ENCODE data around the gene SNX27. TPM values are rescaled to one million over a fixed set of nuclear protein-coding genes. Genes with fewer than 3 reads are reported as not detected.
"Not testable (repeated sequence)": the region's sequence is repeated elsewhere in the genome, so short reads cannot be mapped to it uniquely, and the experiment has no call there.

Gene SNX27
- total RNA-seq, 1 donor from 2014 or later, result 21.0 TPM

DNA sequence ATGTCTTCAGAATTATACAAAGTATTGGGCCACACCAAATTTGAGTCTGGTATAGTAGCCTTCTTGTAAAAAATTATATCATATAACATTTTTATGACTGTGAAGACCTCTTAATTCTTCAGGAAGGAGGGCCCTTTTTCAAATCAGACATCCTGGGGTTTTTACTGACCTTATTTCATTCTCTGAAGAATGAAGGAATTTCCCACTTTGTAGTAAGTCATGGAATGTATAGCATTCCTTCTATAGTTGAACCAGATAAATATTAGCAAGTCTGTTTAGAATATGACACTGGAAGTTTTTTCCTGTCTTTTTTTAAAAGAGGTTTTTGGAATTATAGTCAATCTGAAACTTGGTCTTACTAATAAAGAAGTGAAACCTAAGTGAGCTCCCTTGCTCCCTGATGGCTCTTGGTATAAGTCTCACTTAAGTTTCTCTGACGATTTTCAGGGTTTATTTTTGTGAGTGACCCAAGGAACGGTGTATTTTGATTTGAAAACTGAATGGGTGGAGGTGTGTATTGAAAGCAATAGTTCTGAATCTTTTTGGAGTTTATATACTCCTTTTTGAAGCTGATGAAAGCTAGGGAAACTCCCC lies 23.7 kb downstream of the SNX27 start:
- no peak for DNase-seq (ENCODE audit: extremely low read depth, low read depth, low spot score)

DNA sequence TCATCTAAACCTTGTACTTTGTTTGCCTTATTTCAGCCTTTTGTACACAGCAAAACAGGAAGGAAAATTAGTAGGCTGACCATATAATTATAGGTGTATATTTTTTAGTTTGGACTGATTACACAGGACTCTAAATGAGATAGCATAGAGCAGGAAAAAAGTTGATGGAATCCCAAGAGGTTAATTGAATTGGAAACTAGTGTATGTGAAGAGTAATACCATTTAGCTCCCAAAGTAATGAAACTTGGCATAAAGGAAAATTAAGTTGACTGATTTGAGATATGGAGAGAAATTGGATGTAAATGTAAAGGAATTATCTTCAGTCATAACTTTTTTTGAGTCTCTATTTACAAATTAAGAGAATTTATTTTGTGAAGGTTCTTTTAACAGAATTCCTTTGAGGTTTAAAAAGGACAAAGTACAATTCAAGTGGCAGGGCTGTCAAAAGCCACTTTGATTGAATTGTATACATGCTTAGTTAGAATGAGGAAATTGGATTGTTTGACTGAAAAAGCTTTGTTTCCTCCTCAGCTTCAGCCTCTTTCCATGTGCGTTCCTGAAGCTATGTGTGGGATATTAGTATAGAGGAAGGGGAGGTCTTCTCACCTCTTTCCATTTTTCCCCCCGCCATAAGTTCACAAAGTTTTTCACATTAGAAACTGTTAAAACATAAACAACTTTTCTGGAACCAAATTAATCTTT lies 26.4 kb downstream of the SNX27 start:
- DNase-seq (ENCODE audit: extremely low read depth, low read depth, low spot score), result no peak

DNA sequence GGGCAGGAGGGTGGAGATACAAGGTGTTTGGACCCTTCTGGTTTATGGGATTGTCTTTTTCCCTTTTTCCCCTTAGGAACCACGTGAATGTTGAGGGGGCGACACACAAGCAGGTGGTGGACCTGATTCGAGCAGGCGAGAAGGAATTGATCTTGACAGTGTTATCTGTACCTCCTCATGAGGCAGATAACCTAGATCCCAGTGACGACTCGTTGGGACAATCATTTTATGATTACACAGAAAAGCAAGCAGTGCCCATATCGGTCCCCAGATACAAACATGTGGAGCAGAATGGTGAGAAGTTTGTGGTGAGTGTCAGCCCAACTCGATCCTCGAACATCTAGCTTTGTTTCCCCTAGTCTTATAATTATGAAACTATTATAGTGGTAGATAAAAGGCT lies 27.0 kb downstream of the SNX27 start:
- DNase-seq (ENCODE audit: extremely low read depth, low read depth, low spot score), result no peak

DNA sequence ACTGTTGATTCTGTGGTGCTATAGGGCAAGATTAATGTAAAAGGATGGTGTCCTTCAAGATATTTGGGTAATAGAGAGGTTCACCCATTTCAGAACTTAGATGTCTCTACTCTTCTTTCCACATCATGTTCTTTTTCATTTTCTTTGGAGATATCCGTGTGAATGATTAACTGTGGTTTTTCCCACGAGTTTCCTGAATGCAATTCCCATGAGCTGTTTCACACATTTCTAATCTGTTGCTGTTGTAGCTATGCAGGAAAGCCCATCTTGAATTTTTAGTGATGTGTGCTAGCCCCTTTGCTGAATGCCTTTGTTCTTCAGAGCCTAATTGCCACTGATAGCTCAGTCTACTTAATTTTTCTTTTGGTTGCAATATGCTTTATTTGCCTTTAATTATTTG lies 27.6 kb downstream of the SNX27 start:
- no peak for DNase-seq (ENCODE audit: extremely low read depth, low read depth, low spot score)

DNA sequence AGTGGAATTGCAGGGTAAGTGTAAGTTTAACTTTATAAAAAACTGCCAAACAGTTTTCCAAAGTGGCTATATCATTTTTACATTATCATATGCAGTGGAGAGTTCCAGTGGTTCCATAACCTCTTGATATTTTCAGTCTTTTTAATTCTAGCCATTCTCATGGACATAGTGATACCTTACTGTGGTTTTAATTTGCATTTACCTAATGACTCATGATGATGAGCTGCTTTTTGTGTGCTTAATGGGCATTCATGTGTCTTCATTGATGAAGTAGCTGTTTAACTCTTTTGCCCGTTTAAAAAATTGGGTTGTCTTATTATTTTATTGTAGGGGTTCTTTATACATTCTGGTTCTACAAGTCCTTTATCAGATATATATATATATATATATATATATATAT lies 29.4 kb downstream of the SNX27 start:
- DNase-seq (ENCODE audit: extremely low read depth, low read depth, low spot score), result no peak

DNA sequence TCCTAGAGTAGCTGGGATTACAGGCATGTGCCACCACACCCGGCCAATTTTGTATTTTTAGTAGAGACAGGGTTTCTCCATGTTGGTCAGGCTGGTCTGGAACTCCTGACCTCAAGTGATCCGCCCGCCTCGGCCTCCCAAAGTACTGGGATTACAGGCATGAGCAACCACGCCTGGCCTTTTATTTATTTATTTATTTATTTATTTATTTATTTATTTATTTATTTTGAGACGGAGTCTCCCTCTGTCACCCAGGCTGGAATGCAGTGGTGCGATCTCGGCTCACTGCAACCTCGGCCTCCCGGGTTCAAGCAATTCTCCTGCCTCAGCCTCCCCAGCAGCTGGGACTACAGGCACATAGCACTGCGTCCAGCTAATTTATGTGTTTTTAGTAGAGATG lies 31.2 kb downstream of the SNX27 start:
- DNase-seq (ENCODE audit: extremely low read depth, low read depth, low spot score), result not testable (repeated sequence)

DNA sequence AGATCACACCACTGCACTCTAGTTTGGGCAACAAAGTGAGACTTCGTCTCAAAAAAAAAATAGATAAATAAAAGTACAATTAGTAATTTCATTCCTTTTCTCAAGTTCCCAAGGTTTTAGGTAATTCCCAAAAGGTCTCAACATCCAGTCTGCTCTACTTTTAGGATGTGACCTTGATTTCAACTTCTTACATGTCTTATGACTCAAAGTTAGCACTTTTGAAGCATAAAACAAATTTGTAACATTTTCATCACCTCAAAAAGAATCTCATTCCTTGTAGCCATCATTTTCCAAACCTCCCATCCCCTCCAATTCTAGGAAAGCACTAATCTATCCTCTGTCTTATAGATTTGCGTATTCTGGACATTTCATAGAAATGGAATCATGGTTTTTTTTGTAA lies 32.2 kb downstream of the SNX27 start:
- DNase-seq (ENCODE audit: extremely low read depth, low read depth, low spot score), result no peak

DNA sequence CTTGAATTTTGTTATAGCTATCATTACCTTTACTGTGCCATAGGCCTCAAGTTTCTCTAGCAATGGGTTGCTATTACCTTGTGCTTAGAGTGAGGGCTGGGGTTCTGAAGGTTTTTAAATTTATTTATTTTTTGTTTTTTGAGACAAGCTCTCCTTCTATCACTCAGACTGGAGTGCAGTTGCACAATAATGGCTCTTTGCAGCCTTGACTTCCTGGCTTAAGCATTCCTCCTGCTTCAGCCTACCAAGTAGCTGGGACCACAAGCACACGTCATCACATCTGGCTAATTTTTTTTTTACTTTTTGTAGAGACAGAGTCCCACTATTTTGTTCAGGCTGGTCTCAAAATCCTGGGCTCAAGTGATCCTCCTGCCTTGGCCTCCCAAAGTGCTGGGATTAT lies 41.5 kb downstream of the SNX27 start:
- DNase-seq (ENCODE audit: extremely low read depth, low read depth, low spot score), result no peak

DNA sequence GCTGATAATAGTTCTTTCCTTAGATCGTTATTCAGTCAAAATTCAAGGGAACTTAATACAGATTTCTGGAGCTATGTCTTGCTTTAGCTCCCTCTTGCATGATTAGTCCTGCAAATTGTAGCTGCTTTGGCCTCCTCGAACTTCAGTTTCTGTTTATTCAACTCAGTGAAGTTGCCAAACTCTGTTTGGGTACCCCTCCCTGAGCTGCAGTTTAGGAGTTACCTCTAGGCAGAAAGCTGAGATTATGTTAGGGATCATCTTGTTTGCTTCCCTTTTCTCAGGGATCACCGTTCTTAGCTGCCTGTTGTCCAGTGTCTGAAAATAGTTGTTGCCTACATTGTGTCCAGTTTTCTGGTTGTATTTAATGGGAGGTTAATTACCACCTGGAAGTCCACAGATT lies 43.5 kb downstream of the SNX27 start:
- no peak for DNase-seq (ENCODE audit: extremely low read depth, low read depth, low spot score)

DNA sequence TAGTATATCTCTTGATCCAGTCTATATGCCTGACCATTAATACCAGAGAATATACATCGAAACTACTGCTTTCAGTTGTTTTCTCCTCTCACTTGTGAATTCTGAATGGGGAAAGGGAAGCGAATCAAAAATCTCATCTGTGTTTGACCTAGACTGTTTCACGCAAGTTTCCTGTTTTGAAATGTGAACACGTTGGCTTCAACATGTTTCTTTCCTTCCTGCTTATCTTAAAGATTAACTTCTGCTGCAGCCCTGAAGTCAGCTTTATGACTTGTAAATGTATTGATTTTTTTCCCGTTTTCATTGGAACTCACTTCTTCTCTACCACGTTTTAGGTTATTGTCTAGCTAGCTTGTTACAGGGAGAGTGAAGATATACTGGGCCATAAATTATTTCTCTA lies 49.9 kb downstream of the SNX27 start:
- no peak for DNase-seq (ENCODE audit: extremely low read depth, low read depth, low spot score)

DNA sequence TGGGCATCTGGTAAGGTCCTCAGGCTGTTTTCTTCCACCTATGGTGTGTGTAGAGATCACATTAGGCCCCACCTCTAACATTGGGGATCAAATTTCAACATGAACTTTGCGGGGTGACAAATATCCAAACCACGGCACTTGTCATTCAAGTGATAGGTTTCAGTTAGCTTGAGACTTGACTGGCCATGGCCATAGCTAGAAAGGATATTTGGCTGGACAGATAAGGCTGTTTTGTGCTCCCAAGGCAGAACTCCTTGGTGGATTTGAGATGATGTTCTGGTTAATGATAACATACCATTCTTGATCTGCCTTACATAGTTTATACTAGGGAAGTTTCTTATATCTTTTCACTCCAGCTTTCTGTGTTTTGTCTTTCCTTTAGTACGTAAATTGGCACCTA lies 56.2 kb downstream of the SNX27 start:
- no peak for DNase-seq (ENCODE audit: extremely low read depth, low read depth, low spot score)

DNA sequence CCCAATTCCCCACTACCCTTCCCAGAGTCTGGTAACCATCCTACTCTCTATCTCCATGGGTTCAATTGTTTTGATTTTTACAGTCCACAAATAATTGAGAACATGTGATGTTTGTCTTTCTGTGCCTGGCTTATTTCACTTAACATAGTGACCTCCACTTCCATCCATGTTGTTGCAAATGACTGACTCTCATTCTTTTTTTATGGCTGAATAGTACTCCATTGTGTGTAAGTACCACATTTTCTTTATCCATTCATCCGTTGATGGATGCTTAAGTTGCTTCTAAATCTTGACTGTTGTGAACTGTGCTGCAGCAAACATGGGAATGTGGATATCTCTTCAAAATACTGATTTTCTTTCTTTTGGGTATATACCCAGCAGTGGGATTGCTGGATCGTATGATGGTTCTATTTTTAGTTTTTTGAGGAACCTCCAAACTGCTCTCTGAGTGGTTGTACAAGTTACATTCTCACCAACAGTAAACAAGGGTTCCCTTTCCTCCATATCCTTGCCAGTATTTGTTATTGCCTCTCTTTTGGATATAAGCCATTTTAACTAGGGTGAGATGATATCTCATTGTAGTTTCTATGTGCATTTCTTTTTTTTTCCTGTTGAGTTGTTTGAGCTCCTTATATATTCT lies 58.3 kb downstream of the SNX27 start:
- DNase-seq (ENCODE audit: extremely low read depth, low read depth, low spot score), result not testable (repeated sequence)

DNA sequence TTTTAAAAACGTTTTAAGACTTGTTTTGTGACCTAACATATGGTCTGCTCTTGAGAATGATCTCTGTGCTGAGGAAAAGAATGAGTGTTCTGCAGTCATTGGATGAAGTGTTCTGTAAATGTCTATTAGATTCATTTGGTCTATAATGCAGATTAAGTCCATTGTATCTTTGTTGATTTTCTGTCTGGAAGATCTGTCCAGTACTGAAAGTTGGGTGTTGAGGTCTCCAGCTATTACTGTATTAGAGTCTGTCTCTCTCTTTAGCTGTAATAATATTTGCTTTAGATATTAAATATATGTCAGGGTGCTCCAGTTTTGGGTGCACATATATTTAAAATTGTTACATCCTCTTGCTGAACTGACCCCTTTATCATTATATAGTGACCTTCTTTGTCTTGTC lies 61.6 kb downstream of the SNX27 start:
- no peak for DNase-seq (ENCODE audit: extremely low read depth, low read depth, low spot score)

DNA sequence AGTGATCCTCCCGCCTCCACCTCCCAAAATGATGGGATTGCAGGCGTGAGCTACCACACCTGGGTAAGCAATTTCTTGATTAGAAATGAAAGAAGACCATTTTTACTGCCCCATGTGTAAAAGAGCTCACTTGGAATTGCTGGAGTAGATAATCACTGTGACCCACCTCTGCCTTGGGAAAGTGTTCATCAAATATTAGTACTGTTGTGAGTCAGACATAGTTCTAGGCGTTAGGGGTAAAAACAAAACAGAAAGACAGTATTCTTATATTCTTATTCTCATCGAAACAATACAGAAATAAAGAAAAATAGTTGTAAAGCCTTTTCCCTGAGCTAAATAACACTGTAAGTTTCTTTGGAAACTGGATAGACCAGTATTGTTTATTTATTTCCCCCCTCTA lies 68.5 kb downstream of the SNX27 start:
- no peak for DNase-seq (ENCODE audit: extremely low read depth, low read depth, low spot score)

DNA sequence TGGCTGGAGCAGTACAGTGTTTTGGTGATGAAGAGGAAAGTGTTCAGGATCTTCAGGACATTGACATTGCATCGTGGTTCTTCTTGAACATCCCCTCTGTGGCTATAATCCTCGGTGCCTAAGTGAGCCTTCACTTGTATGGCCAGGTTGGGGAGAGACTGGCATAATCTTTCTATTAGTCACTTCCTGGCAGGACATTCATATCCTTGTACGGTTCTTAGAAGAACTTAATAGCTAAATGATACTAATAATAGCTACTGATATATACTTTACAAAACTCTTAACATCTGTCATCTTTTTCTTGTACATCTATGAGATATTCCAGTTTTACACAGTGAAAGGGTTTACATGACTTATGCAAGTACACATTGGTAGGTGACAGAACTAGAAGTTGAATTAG lies 69.0 kb downstream of the SNX27 start:
- DNase-seq (ENCODE audit: extremely low read depth, low read depth, low spot score), result peak; percentile 84

DNA sequence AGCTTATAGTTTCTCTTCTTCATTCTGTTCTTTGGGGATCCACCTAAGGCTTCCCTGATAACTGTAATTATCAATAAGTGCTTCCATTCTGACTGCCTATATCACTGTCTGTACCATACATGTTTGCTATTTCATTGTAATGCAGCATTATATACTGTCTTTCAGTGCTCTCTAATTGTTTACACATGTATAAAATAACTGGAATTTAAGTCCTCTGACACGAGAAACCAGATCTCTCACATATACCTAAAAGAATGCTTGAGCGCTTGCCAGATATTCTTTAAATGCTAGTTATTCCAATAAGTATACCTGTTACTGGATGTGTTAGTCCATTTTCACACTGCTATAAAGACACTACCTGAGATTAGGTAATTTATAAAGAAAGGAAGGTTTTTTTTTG lies 70.1 kb downstream of the SNX27 start:
- DNase-seq (ENCODE audit: extremely low read depth, low read depth, low spot score), result no peak

DNA sequence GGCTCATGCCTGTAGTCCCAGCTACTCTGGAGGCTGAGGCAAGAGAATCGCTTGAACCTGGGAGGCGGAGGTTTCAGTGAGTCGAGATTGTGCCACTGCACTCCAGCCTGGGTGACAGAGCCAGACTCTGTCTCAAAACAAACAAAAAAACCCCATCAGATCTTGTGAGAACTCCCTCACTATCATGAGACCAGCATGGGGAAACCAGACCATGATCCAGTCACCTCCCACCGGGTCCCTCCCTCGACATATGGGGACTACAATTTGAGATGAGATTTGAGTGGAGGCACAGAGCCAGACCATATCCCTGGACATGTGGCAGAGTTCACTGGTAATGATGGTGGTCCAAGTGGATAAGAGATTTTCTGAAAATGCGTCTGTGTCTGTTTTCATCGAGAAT lies 71.1 kb downstream of the SNX27 start:
- DNase-seq (ENCODE audit: extremely low read depth, low read depth, low spot score), result not testable (repeated sequence)

DNA sequence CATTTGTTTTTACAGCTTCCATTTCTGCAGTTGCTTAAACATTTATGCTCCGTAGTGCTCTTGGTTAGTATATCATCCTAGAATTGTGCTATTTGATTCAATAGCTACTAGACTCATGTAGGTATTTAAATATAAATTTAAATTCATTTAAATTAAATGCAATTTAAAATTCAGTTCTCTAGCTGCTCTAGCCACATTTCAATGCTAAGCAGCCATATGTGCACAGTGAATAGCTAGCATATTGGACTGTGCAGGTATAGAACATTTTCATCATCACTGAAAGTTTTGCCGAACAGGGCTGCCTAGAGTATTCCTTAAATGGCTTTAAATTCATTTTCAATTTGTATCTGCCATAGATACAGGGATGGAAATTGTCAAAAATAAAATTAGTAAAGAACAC lies 72.3 kb downstream of the SNX27 start:
- DNase-seq (ENCODE audit: extremely low read depth, low read depth, low spot score), result no peak

DNA sequence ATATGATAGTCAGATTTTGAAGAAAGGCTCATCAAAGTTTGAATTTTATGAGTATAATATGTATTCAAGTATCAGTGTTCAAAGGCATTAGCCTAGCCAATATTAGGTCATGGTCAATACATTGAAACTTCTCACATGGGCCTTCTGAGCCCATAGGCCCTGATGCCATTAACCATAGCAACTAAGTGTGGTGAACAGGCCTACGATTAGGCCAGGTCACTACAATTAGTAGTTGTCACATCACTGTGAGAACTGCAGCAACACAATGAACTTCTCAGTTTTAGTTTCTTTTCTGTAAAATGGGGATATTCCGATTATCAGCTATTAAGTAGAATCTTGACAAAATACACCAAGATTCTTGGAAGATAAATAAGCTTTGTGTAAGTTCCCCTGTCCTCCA lies 74.7 kb downstream of the SNX27 start:
- no peak for DNase-seq (ENCODE audit: extremely low read depth, low read depth, low spot score)

DNA sequence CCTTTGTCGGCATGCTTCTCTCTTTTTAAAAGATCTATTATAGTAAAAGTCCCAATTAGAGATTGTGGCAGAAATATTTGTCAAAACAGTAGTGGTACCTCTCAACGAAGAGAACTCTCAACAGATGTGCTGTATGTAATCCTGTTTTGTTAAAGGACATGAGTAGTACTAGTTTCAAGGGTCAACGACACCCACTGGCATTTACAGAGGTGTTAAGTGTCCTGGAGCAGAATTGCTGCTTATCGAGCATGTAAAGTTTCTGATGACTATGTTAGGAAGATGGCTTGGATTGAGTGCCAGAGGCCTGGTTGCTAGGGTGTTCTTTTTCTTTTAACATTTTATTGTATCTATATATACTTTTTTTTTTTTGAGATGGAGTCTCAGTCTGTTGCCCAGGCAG lies 77.6 kb downstream of the SNX27 start:
- no peak for DNase-seq (ENCODE audit: extremely low read depth, low read depth, low spot score)

DNA sequence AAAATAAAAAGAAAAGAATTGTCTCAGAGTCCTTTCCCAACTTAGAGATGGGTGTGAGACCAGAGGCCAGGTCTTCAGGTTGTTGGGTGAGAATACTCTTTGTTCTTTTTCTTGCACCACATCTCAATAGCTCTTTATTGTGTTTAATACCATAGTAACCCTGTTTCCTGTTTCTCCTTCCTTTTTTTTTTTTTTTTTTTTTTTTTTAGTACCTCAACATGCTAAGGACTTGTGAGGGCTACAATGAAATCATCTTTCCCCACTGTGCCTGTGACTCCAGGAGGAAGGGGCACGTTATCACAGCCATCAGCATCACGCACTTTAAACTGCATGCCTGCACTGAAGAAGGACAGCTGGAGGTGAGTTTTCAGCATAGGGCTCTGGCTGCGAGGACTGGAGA lies 80.4 kb downstream of the SNX27 start:
- DNase-seq (ENCODE audit: extremely low read depth, low read depth, low spot score), result no peak

DNA sequence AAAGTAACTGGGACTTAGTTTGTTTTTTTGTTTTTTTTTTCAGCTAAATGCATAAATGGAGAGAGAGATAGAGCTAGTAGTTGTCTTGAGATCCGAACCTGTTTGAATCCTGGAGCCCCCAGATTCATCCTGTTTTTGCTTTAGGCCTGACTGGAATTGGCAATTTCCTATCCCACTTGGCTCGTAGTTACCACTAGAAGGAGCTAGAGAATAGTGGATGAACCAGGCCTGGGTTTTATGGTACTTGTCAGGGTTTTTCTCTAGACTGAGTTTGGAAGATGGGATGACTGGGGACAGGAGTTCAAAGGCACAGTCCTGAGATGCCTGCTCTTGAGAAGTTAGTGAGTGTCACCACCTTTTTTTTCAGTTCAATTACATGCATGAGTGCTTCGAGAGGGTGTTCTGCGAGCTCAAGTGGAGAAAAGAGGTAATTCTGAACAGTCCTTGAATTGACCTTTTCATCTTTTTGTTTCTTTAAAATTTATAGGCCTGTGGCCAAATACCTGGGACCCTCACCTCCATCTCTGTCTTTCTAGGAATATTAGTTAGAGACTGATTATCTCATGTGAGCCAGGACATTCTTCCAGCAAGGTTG lies 81.3 kb downstream of the SNX27 start:
- no peak for DNase-seq (ENCODE audit: extremely low read depth, low read depth, low spot score)
